T-helper 17 cell (primary cell): ENCODE measurements around the gene CECR2. TPM values are rescaled to one million over a fixed set of nuclear protein-coding genes. Genes with fewer than 3 reads are reported as not detected.
"Not testable (repeated sequence)": the region's sequence is repeated elsewhere in the genome, so short reads cannot be mapped to it uniquely, and the experiment has no call there.

ENCODE experiments used
- ATAC-seq: fragments of 150-1000 bp; cut with Tn5 transposase; 2 replicates; pipeline ENCODE4 v1.10.0; 2021; ENCODE audit warnings: mild to moderate bottlenecking, moderate library complexity
- DNase-seq, 3 donors: peaks; one replicate each; pipeline versions ENCODE4 v3.0.0 to v3.0.0-alpha.2; 2020 to 2021
- H3K9me3 ChIP-seq: one replicate; pipeline ENCODE4 v1.7.0; 2013; ENCODE audit warnings: low read length, mild to moderate bottlenecking; ENCODE audit not compliant: control insufficient read depth, poor library complexity, severe bottlenecking
- H3K27ac Mint-ChIP-seq: one replicate; pipeline ENCODE4 v1.8.0; 2022; ENCODE audit warnings: mild to moderate bottlenecking, moderate library complexity, mixed read lengths
- H3K27me3 Mint-ChIP-seq: one replicate; pipeline ENCODE4 v1.8.0; 2022; ENCODE audit warnings: mixed read lengths
- H3K36me3 Mint-ChIP-seq: one replicate; pipeline ENCODE4 v1.8.0; 2022; ENCODE audit warnings: low read depth, mixed read lengths
- H3K4me1 Mint-ChIP-seq: one replicate; pipeline ENCODE4 v1.8.0; 2022; ENCODE audit warnings: mild to moderate bottlenecking, mixed read lengths
- H3K4me3 Mint-ChIP-seq: one replicate; pipeline ENCODE4 v1.8.0; 2022; ENCODE audit warnings: mild to moderate bottlenecking, moderate library complexity, mixed read lengths
- total RNA-seq, 4 donors: library from RNA in 2 of 4; stranded (reverse) in 2 of 4; gene quantifications; one replicate each; pipeline ENCODE4 v1.2.3 and lab custom pipeline; 2022 to 2026

Gene CECR2
- total RNA-seq, 2 donors from 2014 or later: 0.29 TPM; not detected in 1

DNA sequence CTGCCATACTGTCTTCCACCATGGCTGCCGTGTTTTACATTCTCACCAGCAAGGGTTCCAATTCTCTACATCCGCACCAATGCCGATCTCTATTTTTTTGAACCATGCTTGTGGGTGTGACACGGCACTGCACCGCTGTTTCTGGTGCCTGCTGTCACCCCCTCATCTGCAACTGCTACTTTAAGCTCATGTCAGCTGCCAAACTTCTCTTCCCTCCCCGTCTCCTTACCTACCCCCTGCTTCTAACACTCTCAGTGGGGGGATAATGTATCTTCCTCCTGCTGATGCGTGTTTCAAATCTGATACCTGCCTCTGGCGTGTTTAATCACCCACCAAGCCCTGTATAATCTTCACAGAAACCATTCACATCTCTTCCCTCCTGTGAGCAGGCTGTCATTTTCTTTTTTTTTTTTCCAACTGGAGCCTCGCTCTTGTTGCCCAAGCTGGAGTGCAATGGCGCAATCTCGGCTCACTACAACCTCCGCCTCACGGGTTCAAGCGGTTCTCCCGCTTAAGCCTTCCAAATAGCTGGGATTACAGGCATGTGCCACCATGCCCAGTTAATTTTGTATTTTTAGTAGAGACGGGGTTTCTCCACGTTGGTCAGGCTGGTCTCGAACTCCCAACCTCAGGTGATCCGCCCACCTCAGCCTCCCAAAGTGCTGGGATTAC, 196.9 kb downstream of the CECR2 start:
- not testable (repeated sequence) for ATAC-seq, H3K36me3 Mint-ChIP-seq, H3K4me1 Mint-ChIP-seq, DNase-seq, H3K9me3 ChIP-seq, H3K4me3 Mint-ChIP-seq, H3K27ac Mint-ChIP-seq
- H3K27me3 Mint-ChIP-seq: peaks cover 34% of the 10 kb centered on the region

- peaks cover 40% of the 10 kb centered on the region for H3K27me3 Mint-ChIP-seq
- no peaks in the 10 kb centered on the region for H3K9me3 ChIP-seq
- peaks cover 4% of the 10 kb centered on the region for H3K4me1 Mint-ChIP-seq
- no peak overlapping the region for H3K4me3 Mint-ChIP-seq
- ATAC-seq (no peak), DNase-seq (no peak)
- peaks cover 2% of the 10 kb centered on the region for H3K36me3 Mint-ChIP-seq
- no peak overlapping the region for H3K27ac Mint-ChIP-seq
Observed at GRCh38 chr22:17566776-17567175, 197.5 kb downstream of the CECR2 start.

DNA sequence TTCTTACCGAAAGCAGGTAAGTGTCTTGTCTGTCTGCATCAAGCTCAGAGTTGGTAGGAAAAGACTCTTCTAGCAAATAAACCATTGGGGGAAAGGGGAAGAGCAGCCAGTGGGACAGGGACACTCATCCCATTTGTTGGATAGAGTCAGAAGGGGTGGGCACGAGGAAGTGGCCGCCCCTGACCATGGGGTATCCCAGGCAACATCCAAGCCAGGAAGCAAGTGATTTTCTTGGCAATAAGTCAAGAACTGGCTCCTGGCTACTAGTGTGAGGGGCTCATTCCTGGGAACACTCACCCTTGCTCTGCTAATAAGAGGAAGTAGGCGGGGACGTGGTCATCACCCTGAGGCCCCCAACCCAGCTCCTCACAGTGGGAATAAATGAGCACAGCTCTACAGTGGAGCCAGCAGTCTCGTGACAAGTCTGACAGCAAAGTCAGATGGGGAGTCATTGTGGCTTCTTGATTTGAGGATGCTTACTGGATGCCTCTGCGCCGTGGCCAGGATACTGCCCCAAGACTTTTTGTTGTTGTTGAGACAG, 200.8 kb downstream of the CECR2 start:
- peaks cover 27% of the 10 kb centered on the region for H3K27me3 Mint-ChIP-seq
- DNase-seq (no peak), ATAC-seq (no peak)
- no peak overlapping the region for H3K4me3 Mint-ChIP-seq
- peaks cover 2% of the 10 kb centered on the region for H3K36me3 Mint-ChIP-seq
- H3K4me1 Mint-ChIP-seq: peaks cover 4% of the 10 kb centered on the region
- no peak overlapping the region for H3K27ac Mint-ChIP-seq
- H3K9me3 ChIP-seq: no peaks in the 10 kb centered on the region

DNA sequence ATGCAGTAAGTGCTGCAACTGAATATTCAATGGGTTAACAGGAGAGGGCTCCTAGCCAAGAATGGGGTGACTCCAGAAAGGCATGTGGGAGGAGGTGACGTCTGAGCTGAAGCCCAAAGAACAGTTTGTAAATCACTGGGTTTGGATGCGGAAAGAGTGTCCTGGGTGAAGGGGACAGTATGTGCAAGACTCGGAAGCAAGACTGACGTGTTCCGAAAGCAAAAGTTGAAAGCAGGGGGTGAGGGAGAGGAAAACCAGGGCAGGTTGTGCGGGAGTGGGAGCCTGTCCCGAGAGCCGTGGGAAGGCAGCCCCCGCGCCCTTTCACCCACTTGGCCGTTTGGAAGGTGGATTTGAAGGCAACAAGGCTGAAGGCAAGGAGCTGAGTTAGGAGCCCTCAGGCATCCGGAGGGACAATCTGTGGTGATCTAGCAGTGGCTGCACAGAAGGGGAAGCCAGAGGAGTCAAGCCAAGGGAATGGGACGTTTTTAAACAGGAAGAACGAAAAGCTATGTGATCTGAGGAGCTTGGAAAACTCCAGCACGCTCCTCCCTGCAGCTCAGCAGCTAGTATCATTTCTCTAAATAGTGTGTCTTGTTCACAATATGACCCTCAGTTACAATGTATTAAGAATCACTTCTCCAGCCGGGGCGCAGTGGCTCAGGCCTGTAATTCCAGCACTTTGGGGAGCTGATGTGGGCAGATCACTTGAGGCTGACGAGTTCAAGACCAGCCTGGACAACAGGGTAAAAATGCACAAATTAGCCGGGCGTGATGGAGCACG, 201.8 kb downstream of the CECR2 start:
- no peak for DNase-seq

GRCh38 chr22:17575151-17575550, 205.9 kb downstream of the CECR2 start:
- Mint-ChIP-seq H3K27me3 (peaks cover 18% of the 10 kb centered on the region), H3K27ac (no peak overlapping the region), H3K36me3 (no peaks in the 10 kb centered on the region), H3K4me3 (no peak overlapping the region), H3K4me1 (peaks cover 4% of the 10 kb centered on the region)
- DNase-seq (no peak), ATAC-seq (no peak)
- no peaks in the 10 kb centered on the region for H3K9me3 ChIP-seq

More for the DNA sequence above, 201.8 kb downstream of the CECR2 start:
- peaks cover 27% of the 10 kb centered on the region for H3K27me3 Mint-ChIP-seq
- no peaks in the 10 kb centered on the region for H3K9me3 ChIP-seq
- no peak for ATAC-seq
- H3K27ac Mint-ChIP-seq: no peak overlapping the region
- peaks cover 2% of the 10 kb centered on the region for H3K36me3 Mint-ChIP-seq
- H3K4me1 Mint-ChIP-seq: peaks cover 4% of the 10 kb centered on the region
- H3K4me3 Mint-ChIP-seq: no peak overlapping the region

DNA sequence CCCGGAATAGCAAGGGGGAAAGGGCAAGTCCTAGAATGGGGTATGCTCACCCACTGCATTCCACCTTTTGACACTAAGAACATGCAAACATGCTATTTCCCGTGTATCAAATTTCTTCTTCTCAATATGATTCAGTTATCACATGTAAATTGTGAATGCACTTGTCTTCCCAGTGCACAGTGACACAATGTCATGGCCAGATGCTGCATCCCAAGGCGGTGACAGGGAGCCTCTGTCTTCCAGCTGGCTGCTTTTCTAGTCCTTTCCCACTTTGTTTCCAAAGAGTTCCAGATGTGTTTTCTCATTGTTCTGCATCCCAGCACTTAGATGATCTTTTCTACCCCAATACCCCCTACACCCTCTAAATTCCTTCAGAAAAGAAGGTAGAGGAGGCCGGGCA, 206.4 kb downstream of the CECR2 start:
- Mint-ChIP-seq H3K4me3 (no peak overlapping the region), H3K27ac (no peak overlapping the region), H3K27me3 (peaks cover 13% of the 10 kb centered on the region), H3K4me1 (peaks cover 4% of the 10 kb centered on the region), H3K36me3 (no peaks in the 10 kb centered on the region)
- DNase-seq: no peak
- no peaks in the 10 kb centered on the region for H3K9me3 ChIP-seq
- no peak for ATAC-seq

GRCh38 chr22:17576470-17576869, 207.2 kb downstream of the CECR2 start:
- H3K4me1 Mint-ChIP-seq: no peaks in the 10 kb centered on the region
- H3K9me3 ChIP-seq: no peaks in the 10 kb centered on the region
- no peaks in the 10 kb centered on the region for H3K36me3 Mint-ChIP-seq
- no peak overlapping the region for H3K4me3 Mint-ChIP-seq
- no peak overlapping the region for H3K27ac Mint-ChIP-seq
- peaks cover 5% of the 10 kb centered on the region for H3K27me3 Mint-ChIP-seq
- ATAC-seq (no peak), DNase-seq (no peak)

GRCh38 chr22:17578136-17578754, 209.0 kb downstream of the CECR2 start:
- Mint-ChIP-seq H3K27me3 (no peaks in the 10 kb centered on the region), H3K4me1 (no peaks in the 10 kb centered on the region), H3K27ac (no peak overlapping the region), H3K4me3 (no peak overlapping the region), H3K36me3 (no peaks in the 10 kb centered on the region)
- no peak for ATAC-seq
- DNase-seq: no peak
- no peaks in the 10 kb centered on the region for H3K9me3 ChIP-seq

DNA sequence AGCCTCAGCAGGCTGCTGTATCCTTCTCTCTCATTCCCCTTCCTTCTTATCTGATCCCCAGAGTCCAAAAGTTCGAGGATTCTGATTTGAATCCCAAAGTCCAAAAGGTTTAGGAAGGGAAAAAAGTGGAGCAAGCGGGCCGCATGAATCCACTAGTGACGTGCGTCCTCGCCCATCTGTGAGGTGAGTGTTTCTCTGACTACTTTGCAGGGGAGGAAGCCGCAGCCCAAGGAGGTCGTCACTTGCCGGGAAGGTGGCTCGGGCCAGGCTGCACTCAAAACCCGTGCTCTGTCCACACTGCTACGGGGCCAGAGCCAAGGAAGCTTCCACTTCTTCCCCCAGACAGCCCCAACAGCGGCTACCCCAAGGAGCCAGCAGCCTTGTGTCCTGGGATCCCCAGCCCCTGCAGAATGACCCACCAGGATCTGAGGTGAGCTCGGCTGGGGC, 210.3 kb downstream of the CECR2 start:
- no peak overlapping the region for H3K4me3 Mint-ChIP-seq
- no peak overlapping the region for H3K27ac Mint-ChIP-seq
- H3K36me3 Mint-ChIP-seq: no peaks in the 10 kb centered on the region
- no peaks in the 10 kb centered on the region for H3K4me1 Mint-ChIP-seq
- DNase-seq (no peak), ATAC-seq (no peak)
- H3K27me3 Mint-ChIP-seq: no peaks in the 10 kb centered on the region
- no peaks in the 10 kb centered on the region for H3K9me3 ChIP-seq

- Mint-ChIP-seq H3K4me3 (no peak overlapping the region), H3K27me3 (no peaks in the 10 kb centered on the region), H3K27ac (no peak overlapping the region), H3K36me3 (no peaks in the 10 kb centered on the region), H3K4me1 (no peaks in the 10 kb centered on the region)
- no peaks in the 10 kb centered on the region for H3K9me3 ChIP-seq
- ATAC-seq: no peak
- no peak for DNase-seq
Observed at GRCh38 chr22:17580441-17581031, 211.3 kb downstream of the CECR2 start.

- no peaks in the 10 kb centered on the region for H3K36me3 Mint-ChIP-seq
- no peak overlapping the region for H3K27ac Mint-ChIP-seq
- ATAC-seq: no peak
- no peaks in the 10 kb centered on the region for H3K4me1 Mint-ChIP-seq
- H3K4me3 Mint-ChIP-seq: no peak overlapping the region
- DNase-seq: no peak
- H3K27me3 Mint-ChIP-seq: no peaks in the 10 kb centered on the region
- H3K9me3 ChIP-seq: no peaks in the 10 kb centered on the region
Observed at GRCh38 chr22:17581056-17581455, 211.8 kb downstream of the CECR2 start.

GRCh38 chr22:17581631-17582030, 212.4 kb downstream of the CECR2 start:
- H3K9me3 ChIP-seq: no peaks in the 10 kb centered on the region
- H3K36me3 Mint-ChIP-seq: no peaks in the 10 kb centered on the region
- ATAC-seq (no peak), DNase-seq (no peak)
- no peaks in the 10 kb centered on the region for H3K27me3 Mint-ChIP-seq
- H3K4me3 Mint-ChIP-seq: no peak overlapping the region
- no peaks in the 10 kb centered on the region for H3K4me1 Mint-ChIP-seq
- no peak overlapping the region for H3K27ac Mint-ChIP-seq

DNA sequence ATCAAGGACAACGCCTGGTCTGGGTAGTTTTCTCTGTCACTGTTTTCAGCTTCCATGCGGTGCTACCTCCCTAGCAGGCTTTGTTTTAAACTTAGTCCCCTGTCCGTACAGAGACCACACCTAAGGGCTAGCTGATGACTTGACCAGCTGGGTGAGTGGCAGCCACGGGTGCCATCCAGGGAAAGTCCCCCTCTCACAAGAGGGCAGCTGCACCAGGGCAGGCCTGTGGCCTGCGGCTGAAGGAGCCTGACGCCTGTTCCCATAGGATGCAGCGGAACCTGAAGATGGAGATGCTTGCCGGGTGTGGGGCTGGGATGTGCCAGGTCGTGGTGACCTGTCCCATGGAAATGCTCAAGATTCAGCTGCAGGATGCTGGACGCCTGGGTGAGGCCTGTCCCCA, 213.9 kb downstream of the CECR2 start:
- H3K27ac Mint-ChIP-seq: no peak overlapping the region
- H3K9me3 ChIP-seq: no peaks in the 10 kb centered on the region
- DNase-seq: no peak
- no peaks in the 10 kb centered on the region for H3K36me3 Mint-ChIP-seq
- H3K4me3 Mint-ChIP-seq: no peak overlapping the region
- no peak for ATAC-seq
- no peaks in the 10 kb centered on the region for H3K4me1 Mint-ChIP-seq
- no peaks in the 10 kb centered on the region for H3K27me3 Mint-ChIP-seq
